H9 (cell line): Measurements from ENCODE around the gene GBP6. TPM values are rescaled to one million over a fixed set of nuclear protein-coding genes. Genes with fewer than 3 reads are reported as not detected.

Experiments
- DNase-seq: peaks from one replicate; pipeline ENCODE4 v3.0.0-alpha.2; 2017
- H2AFZ ChIP-seq: one replicate; pipeline ENCODE4 v1.6.1; 2013; ENCODE audit warnings: mild to moderate bottlenecking, low read length, control low read depth, moderate library complexity
- H2AK5ac ChIP-seq: 2 replicates; pipeline ENCODE4 v1.6.1; 2013; ENCODE audit warnings: low read length, control low read depth, mixed read lengths; ENCODE audit not compliant: insufficient read length
- H2BK120ac ChIP-seq: one replicate; pipeline ENCODE4 v1.6.1; 2013; ENCODE audit warnings: low read depth, mild to moderate bottlenecking, low read length, control low read depth, inconsistent platforms; ENCODE audit not compliant: poor library complexity, severe bottlenecking
- H2BK12ac ChIP-seq: 2 replicates; pipeline ENCODE4 v1.6.1; 2013; ENCODE audit warnings: low read length, control low read depth, mixed read lengths, low read depth; ENCODE audit not compliant: insufficient read length
- H2BK15ac ChIP-seq: 2 replicates; pipeline ENCODE4 v1.6.1; 2013; ENCODE audit warnings: low read depth, low read length, control low read depth
- H2BK20ac ChIP-seq: one replicate; pipeline ENCODE4 v1.6.1; 2013; ENCODE audit warnings: low read depth, mild to moderate bottlenecking, low read length, control low read depth, inconsistent platforms; ENCODE audit not compliant: poor library complexity, severe bottlenecking
- H2BK5ac ChIP-seq: 2 replicates; pipeline ENCODE4 v1.6.1; 2013; ENCODE audit warnings: low read length, control low read depth, mixed read lengths; ENCODE audit not compliant: insufficient read length
- H3K14ac ChIP-seq: 2 replicates; pipeline ENCODE4 v1.6.1; 2013; ENCODE audit warnings: low read length, control low read depth; ENCODE audit not compliant: insufficient read depth
- H3K18ac ChIP-seq: 2 replicates; pipeline ENCODE4 v1.6.1; 2013; ENCODE audit warnings: low read depth, mild to moderate bottlenecking, mixed read lengths, low read length, control low read depth; ENCODE audit not compliant: insufficient read length
- H3K23ac ChIP-seq: 2 replicates; pipeline ENCODE4 v1.6.1; 2013; ENCODE audit warnings: low read length, control low read depth, mixed read lengths, low read depth; ENCODE audit not compliant: insufficient read length
- H3K23me2 ChIP-seq: 2 replicates; pipeline ENCODE4 v1.6.1; 2013; ENCODE audit warnings: low read depth, mild to moderate bottlenecking, mixed read lengths, low read length, control low read depth; ENCODE audit not compliant: insufficient read length, poor library complexity, severe bottlenecking
- H3K27ac ChIP-seq: 2 replicates; pipeline ENCODE4 v1.5.1; 2013; ENCODE audit warnings: low read length, control low read depth, mixed read lengths, low read depth; ENCODE audit not compliant: insufficient read length
- H3K27me3 ChIP-seq: 2 replicates; pipeline ENCODE4 v1.6.1; 2013; ENCODE audit warnings: low read length, control low read depth, inconsistent platforms; ENCODE audit not compliant: insufficient read depth
- H3K4ac ChIP-seq: 2 replicates; pipeline ENCODE4 v1.6.1; 2013; ENCODE audit warnings: low read depth, mild to moderate bottlenecking, control low read depth, inconsistent platforms, low read length, moderate library complexity
- H3K4me1 ChIP-seq: 2 replicates; pipeline ENCODE4 v1.6.1; 2013; ENCODE audit warnings: low read length, control low read depth, inconsistent platforms; ENCODE audit not compliant: insufficient read depth
- H3K4me2 ChIP-seq: 2 replicates; pipeline ENCODE4 v1.6.1; 2013; ENCODE audit warnings: low read length, control low read depth, mixed read lengths; ENCODE audit not compliant: insufficient read length, insufficient read depth
- H3K56ac ChIP-seq: 2 replicates; pipeline ENCODE4 v1.6.1; 2013; ENCODE audit warnings: low read depth, mild to moderate bottlenecking, mixed read lengths, low read length, control low read depth; ENCODE audit not compliant: insufficient read length
- H3K79me1 ChIP-seq: 2 replicates; pipeline ENCODE4 v1.6.1; 2013; ENCODE audit warnings: low read depth, mild to moderate bottlenecking, moderate library complexity, low read length, control low read depth, inconsistent platforms; ENCODE audit not compliant: insufficient read depth, poor library complexity, severe bottlenecking
- H3K79me2 ChIP-seq: 2 replicates; pipeline ENCODE4 v1.6.1; 2013; ENCODE audit warnings: low read length, control low read depth, inconsistent platforms; ENCODE audit not compliant: insufficient read depth
- H3K9ac ChIP-seq: 2 replicates; pipeline ENCODE4 v1.6.1; 2013; ENCODE audit warnings: low read length, control low read depth, mixed read lengths; ENCODE audit not compliant: insufficient read length; ENCODE audit errors: extremely low read depth
- H3K9me3 ChIP-seq: one replicate; pipeline ENCODE4 v1.6.1; 2013; ENCODE audit warnings: low read depth, low read length, inconsistent platforms; ENCODE audit not compliant: control insufficient read depth
- H3T11ph ChIP-seq: one replicate; pipeline ENCODE4 v1.6.1; 2013; ENCODE audit warnings: mild to moderate bottlenecking, low read length, control low read depth, inconsistent platforms
- H4K20me1 ChIP-seq: one replicate; pipeline ENCODE4 v1.6.1; 2013; ENCODE audit not compliant: control insufficient read depth, insufficient read length, insufficient read depth
- H4K5ac ChIP-seq: 2 replicates; pipeline ENCODE4 v1.6.1; 2013; ENCODE audit warnings: low read depth, mild to moderate bottlenecking, mixed read lengths, low read length, control low read depth; ENCODE audit not compliant: insufficient read length
- H4K8ac ChIP-seq: replicated peaks from 2 replicates; pipeline ENCODE4 v1.6.1; 2013; ENCODE audit warnings: low read length, control low read depth, mixed read lengths, low read depth; ENCODE audit not compliant: insufficient read length
- H4K91ac ChIP-seq: 2 replicates; pipeline ENCODE4 v1.6.1; 2013; ENCODE audit warnings: low read depth, mild to moderate bottlenecking, moderate library complexity, mixed read lengths, low read length, control low read depth; ENCODE audit not compliant: insufficient read length
- H3K27ac Mint-ChIP-seq, 3 experiments: 2 replicates in 2 of 3; 3 replicates in 1 of 3; pipeline ENCODE4 v1.8.0; 2020 to 2021; ENCODE audit warnings: mixed read lengths in 3 of 3, mild to moderate bottlenecking in 1 of 3, moderate library complexity in 1 of 3
- H3K27me3 Mint-ChIP-seq: 2 replicates; pipeline ENCODE4 v1.8.0; 2021; ENCODE audit warnings: low read depth, mild to moderate bottlenecking, moderate library complexity, mixed read lengths
- H3K36me3 Mint-ChIP-seq, 3 experiments: 2 replicates in 2 of 3; 3 replicates in 1 of 3; pipeline ENCODE4 v1.8.0; 2020 to 2021; ENCODE audit warnings: low read depth in 3 of 3, mixed read lengths in 3 of 3; ENCODE audit not compliant: insufficient read depth in 1 of 3
- H3K4me1 Mint-ChIP-seq, 2 experiments: 2 replicates each; pipeline ENCODE4 v1.8.0; 2020; ENCODE audit warnings: mixed read lengths in 2 of 2
- H3K4me3 Mint-ChIP-seq, 2 experiments: 2 replicates in 1 of 2; 3 replicates in 1 of 2; pipeline ENCODE4 v1.8.0; 2020 to 2021; ENCODE audit warnings: mild to moderate bottlenecking in 2 of 2, mixed read lengths in 2 of 2, moderate library complexity in 1 of 2
- H3K9me3 Mint-ChIP-seq, 2 experiments: 2 replicates in 1 of 2; 3 replicates in 1 of 2; pipeline ENCODE4 v1.8.0; 2020; ENCODE audit warnings: mild to moderate bottlenecking in 2 of 2, mixed read lengths in 2 of 2, moderate library complexity in 1 of 2
- CTCF ChIP-seq: fragments of 200-600 bp; sonication (generic); conservative IDR thresholded peaks from 3 replicates; pipeline ENCODE4 v1.8.0; 2021; ENCODE audit warnings: antibody characterized with exemption, mild to moderate bottlenecking
- total RNA-seq: library from RNA; stranded (reverse); gene quantifications from 2 replicates; pipeline ENCODE4 v1.2.1, GENCODE V29; 2021

The GBP6 gene
- total RNA-seq, 1 experiment from 2014 or later = not detected

- Histone ChIP-seq H3K27me3 (no peaks in the 10 kb centered on the region), H3K4me1 (no peaks in the 10 kb centered on the region), H3K79me1 (no peaks in the 10 kb centered on the region), H3K14ac (no peak overlapping the region), H3K23me2 (no peaks in the 10 kb centered on the region), H2AK5ac (no peak overlapping the region), H2BK15ac (no peak overlapping the region), H3T11ph (no peak overlapping the region), H2AFZ (no peak overlapping the region), H3K56ac (no peak overlapping the region), H4K91ac (no peak overlapping the region), H4K8ac (no peak overlapping the region), H4K5ac (no peak overlapping the region), H3K4me2 (no peak overlapping the region), H2BK120ac (no peak overlapping the region), H3K79me2 (no peaks in the 10 kb centered on the region), H2BK20ac (no peak overlapping the region), H3K9me3 (no peaks in the 10 kb centered on the region), H3K4ac (no peak overlapping the region), H2BK5ac (no peak overlapping the region), H4K20me1 (no peaks in the 10 kb centered on the region), H2BK12ac (no peak overlapping the region), H3K9ac (no peak overlapping the region), H3K27ac (no peak overlapping the region), H3K18ac (no peak overlapping the region), H3K23ac (no peak overlapping the region)
- no peak for TF ChIP-seq CTCF
- H3K4me1 Mint-ChIP-seq = no peaks in the 10 kb centered on the region
- no peak overlapping the region for H3K27ac Mint-ChIP-seq
- no peaks in the 10 kb centered on the region for H3K27me3 Mint-ChIP-seq
- no peak overlapping the region for H3K4me3 Mint-ChIP-seq
- no peak for DNase-seq
- no peaks in the 10 kb centered on the region for H3K36me3 Mint-ChIP-seq
- peaks cover 2 to 5% of the 10 kb centered on the region in 2 experiments; a peak in 3 of 5 replicates for H3K9me3 Mint-ChIP-seq
These were observed 33.0 kb downstream of the GBP6 start for GRCh38 chr1:89396902-89397301.
